GM18517 (cell line): ENCODE data around the gene EXOC3L2.

Experiments
- ATAC-seq: cut with Tn5 transposase; IDR thresholded peaks from one replicate; pipeline ENCODE4 v1.9.1; 2021; ENCODE audit warnings: mild to moderate bottlenecking, moderate library complexity; ENCODE audit not compliant: unreplicated experiment

Gene EXOC3L2

DNA sequence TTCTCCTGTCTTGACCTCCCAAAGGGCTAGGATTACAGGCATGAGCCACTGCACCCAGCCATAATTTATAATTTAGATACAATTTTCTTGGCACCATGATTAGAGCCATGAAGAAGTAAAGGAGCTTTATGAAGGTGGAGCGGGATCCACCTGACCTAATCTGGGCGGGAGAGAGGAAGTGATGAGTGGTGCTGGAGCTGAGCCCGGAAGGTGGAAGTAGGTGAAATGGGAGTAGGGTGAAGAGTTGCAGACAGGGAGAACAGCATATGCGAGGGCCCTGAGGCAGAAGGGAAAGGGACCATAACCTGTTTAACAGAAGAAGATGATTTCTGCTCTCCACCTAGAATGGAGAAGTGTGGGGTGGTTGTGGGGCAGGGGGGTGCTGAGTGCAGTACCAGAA is 62.4 kb downstream of the EXOC3L2 start:
- ATAC-seq: no peak

- ATAC-seq: no peak
These were observed 64.3 kb downstream of the EXOC3L2 start for GRCh38 chr19:45180936-45181335.

DNA sequence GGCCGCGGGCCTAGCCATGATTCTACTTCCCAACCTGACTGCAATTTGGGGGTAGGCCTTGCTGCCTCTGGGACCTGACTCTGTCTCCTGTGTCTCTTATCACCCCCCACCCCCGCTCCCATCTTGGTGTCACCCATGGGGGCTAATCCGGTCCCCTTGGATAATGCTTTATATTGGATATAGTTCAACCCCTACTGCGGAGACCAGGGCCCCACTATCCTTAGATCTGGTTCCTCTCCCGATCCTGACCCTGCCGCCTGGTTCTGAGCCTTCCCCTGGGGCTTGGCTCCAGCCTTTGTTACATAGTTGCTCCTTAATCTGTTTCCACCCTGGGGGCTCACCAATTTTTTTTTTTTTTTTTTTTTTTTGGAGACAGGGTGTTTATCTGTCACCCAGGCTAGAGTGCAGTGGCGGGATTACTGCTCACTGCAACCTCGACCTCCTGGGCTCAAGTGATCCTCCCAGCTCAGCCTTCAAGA is 65.3 kb downstream of the EXOC3L2 start:
- ATAC-seq: no peak

- no peak for ATAC-seq
These were observed 65.9 kb downstream of the EXOC3L2 start for GRCh38 chr19:45179072-45179891.

DNA sequence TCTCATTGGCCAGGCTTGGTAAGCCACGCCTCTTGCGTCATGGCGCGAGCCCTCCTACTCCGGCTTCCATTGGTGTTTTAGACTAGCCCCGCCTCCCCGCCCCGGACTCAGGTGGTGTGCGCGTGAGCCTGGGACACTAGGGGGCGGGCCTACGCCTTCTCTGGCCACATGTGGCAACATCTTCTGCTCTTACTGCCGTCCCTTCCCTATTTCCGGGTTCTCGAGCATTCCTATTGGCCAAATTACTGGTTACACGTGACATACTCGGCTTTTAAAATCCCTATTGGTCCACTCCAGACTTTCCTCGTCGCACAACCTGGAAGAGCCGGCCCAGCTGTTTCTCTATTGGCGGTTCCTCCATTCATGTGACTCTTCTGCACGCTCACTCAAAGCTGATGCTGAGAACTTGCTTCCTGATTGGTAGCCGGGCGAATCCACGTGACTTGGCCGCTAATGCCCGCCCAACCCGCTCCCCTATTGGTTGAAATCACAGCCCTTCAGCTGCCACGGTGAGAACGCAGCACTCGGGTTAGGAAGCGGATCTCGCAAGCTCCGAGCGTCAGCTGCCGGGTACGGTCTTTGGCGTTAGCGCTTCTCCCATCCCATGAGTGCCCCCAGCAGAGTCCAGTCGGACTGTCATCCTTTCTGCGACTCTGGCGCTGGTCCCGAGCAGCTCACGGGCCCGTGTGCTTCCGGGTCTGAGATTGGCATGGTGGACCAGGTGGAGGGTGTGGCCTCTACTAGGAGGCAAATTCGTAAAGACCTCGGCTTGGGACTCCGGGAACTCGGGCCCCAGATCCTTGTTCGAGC is 66.7 kb downstream of the EXOC3L2 start, which contains the start of gene BLOC1S3:
TSS of gene BLOC1S3 (plus strand) at position 523 of the 810 bp plus-strand sequence. CDS start 513 bp downstream, outside the sequence.
- peak; percentile 85 for ATAC-seq

DNA sequence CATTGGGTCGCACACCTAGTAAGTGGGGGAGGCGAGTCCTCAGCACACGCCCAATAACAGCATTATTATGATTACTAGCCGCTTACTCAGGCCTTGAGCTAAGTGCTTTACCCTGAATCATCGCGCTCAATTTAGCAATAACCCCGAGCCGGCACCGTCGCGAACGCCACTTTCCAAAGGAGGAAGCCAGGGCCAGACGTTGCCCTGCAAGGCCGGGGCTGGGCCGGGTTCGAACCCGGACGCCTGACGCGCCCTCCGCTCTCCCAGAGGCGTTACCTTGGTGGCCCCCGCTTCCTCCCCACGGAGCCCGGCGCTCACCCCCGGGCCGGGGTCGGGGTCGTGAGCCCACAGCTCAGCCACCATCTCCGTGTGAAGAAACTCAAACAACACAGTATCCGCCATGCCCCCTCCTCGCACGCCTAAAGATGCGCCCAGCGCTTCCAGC is 67.4 kb downstream of the EXOC3L2 start, which contains the start of gene TRAPPC6A:
TSS of gene TRAPPC6A (minus strand) at position 421 of the 445 bp plus-strand sequence. CDS start at position 402, 19 bp downstream.
- peak; percentile 11 for ATAC-seq

GRCh38 chr19:45175515-45176345 is 69.5 kb downstream of the EXOC3L2 start:
- no peak for ATAC-seq

DNA sequence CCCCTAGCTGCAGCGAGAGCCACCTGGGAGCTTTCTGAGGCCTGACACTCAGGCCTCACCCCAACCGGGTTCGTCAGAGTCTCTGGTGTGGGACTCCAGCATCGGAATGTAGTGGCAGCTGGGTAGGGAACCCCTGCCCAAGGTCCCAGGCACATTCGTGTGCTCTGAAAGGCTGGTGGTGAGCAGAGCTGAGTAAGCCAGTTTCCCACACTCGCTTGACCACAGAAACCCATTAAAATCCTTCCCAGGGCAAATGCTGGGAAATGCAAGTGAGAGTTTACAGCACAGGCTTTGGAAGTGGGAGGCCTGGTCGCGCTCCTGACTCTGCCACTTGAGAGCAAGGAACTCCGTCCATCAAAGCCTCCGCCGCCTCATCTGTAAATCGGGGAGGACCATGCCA is 71.4 kb downstream of the EXOC3L2 start:
- no peak for ATAC-seq

DNA sequence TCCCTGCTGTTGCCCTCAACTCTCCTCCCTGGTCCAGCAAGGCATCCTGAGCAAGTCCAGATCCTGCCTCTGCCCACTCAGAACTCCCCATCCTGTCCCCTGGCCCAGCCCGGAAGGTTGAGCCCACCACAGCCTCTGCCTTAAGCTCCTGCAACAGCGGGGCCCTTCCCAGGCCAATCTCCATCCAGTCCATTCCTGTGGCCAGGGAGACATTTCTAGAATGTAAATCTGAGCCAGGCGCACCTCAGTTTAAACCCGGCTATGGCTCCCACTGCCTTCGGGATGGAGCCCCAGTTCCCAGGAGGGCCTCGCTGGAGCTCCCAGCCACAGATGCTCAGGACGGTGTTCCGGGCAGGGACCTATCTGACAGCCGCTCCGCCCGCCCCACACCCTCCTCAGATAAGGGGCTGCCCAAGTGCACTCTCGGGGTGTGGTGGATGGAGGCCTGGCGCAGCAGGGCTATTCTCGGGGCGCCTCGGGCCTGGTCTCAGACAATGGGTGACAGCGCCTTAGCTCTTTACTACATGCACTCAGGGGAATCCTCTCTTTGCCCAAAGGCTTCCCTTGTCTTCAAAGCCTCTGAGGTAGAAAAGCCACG is 72.5 kb downstream of the EXOC3L2 start:
- no peak for ATAC-seq

DNA sequence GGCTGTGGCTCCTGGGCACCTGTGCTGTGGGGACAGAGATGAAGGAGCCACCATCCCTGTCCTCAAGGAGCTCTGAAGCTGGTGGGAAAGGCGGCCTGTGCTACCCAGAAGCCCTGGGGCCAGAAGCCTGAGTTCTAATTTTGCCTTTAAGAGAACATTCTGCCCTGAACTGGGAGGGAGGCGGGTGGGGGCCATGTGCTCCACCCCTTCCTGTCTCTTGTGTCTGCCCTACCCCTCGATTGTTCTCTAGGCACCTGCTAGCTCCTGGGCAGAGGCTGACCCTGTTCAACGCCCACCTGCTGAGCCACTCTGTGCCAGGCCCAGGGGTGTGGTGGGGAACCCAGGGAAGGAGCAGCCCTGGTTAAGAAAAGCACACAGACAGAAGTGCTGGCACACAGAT is 73.0 kb downstream of the EXOC3L2 start:
- ATAC-seq: no peak

DNA sequence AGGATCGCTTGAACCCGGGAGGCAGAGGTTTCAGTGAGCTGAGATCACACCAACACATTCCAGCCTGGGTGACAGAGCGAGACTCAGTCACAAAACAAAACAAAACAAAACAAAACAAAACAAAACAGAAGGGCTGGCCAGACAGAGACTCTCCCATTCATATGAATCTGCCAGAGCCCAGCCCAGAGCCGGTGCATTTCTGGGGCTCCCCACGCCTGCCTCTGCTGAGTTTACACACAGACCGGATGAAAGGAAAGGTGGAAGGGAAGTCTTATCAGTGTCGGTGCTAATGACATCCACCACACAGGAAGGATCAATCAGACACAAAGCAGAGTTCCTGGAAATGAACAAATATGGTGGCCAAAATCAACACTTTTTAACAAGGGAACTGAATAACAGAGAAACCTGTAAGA is 74.0 kb downstream of the EXOC3L2 start:
- no peak for ATAC-seq

DNA sequence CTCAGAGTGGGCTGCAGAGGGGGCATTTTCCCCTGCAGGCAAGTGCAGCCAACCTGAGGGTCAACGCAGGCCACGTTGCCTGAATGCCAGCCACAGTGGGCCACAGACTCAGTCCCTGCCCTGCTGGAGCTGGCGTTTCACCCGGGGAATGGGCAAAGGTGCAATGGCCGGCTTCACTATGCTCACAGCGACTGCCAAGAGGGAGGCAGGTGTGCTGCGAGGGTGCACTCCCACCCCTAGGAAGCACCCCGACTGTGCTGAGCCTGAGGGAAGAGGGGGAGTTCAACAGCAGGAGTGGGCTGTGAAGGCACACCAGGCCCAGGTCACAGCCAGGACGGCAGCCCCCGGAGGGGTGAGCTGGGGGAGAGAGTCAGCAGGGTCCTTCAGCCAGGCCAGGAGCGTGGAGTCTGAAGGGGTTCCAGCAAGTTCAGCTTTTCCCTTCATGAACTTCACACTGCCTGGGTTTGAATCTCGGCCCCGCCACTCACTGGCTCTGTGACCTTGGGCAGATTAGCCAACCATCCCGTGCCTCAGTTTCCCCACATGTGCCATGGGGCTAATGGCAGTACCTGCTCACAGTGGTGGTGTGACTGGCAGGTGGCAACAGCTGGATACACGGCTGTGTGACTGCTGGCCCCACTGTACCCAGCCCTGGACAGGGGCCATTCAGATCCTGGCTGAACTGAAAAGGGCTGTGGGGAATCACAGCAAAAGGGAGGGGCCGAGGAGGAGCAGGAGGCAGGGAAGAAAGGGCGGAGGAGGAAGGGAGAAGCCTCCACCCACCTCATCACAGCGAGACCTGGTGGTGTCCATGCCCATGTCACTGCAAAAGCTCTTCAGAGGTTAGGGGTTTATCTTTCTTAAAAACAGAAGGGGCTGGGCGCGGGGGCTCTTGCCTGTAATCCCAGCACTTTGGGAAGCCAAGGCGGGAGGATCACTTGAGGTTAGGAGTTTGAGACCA is 74.8 kb downstream of the EXOC3L2 start:
- no peak for ATAC-seq

DNA sequence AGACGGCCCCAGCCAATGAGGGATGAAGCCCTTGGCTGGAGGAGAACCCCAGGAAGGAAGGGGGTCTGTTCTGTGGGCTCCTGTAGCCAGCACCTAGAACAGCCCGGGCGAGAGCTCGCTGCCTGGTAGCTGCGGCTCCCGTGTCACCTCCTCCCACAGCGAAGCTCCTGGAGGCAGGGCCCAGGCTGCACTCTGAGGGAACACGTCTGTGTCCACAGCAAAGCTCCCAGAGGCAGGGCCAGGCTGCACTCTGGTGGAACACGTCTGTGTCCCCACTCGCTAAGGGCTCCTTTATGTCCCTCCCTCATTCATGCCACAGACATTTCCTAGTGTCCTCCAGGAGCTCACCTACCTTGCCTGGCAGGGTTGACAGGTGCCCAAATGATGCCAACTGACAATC is 75.6 kb downstream of the EXOC3L2 start:
- ATAC-seq: no peak

DNA sequence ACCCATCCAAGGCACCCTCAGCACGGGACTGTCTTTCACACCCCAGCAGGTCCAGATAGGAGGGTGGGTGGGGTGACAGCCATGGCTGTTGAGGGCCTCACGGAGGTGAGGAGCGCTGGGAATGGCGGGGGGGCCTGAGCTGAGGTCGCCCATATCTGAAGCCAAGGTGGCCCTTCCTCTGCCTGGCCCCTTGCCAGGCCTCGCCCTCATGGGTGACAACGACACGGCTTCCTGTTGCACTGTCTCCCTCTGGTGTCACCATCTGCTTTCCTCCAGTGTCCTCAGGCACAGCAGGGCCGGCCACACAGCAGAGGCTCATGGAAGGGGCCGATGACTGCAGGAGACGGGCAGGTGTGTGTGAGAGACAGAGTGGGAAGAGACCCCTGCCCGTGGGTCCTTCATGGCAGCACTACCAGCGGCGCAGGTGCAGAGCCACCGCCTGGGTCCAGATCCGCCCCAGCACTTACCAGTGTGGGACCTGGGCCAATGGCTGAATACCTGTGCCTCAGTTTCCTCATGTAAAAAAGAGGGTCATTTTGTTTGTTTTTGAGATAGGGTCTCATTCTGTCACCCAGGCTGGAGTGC is 76.3 kb downstream of the EXOC3L2 start:
- ATAC-seq: no peak

- ATAC-seq: no peak
These were observed 78.4 kb downstream of the EXOC3L2 start for GRCh38 chr19:45166723-45167252.

- ATAC-seq: no peak
These were observed 80.5 kb downstream of the EXOC3L2 start for GRCh38 chr19:45164577-45165335.

DNA sequence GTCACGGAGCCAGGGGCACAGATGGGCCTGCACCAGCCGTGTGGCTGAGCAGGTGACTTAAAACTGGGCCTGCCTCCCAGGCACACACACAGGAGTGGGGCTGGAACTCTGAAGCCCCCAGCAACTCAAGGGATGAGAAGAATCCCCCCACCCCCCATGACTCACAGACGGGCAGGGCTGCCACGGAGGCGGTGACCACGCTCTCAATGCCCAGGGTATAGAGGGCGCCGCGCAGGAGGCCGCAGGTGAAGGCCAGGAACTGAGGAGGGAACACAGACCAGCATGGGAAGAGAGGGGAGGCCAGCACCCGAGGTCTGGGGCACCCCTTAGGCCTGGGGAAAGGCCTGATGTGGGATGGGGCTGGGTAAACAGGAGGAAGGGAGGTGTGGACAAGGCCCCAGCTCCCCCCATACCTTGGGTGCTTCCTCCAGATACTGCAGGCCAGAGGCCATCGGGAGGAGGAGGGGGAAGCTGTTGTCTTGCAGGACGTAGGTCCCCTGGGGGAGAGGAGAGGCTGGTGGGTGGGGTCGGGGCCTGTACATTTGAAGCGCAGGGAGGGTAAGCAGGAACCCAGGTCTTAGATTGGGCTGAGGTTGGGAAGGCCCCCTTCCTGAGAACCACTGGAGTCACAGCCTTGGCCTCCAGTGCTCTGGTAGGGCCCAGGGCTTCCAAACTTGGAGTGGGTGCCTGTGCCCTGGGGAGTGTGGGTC is 81.3 kb downstream of the EXOC3L2 start:
- ATAC-seq: no peak
